ENCODE measurements around the gene NDUFS1. TPM values are rescaled to one million over a fixed set of nuclear protein-coding genes. Genes with fewer than 3 reads are reported as not detected.
A peak's percentile ranks its signal among the peaks of the same experiment; 100 is the strongest.

The NDUFS1 gene
- total and polyA plus RNA-seq, 2 of the 4 experiments (the other 2 are of a cell fraction), result 72.1 to 118 TPM

DNA sequence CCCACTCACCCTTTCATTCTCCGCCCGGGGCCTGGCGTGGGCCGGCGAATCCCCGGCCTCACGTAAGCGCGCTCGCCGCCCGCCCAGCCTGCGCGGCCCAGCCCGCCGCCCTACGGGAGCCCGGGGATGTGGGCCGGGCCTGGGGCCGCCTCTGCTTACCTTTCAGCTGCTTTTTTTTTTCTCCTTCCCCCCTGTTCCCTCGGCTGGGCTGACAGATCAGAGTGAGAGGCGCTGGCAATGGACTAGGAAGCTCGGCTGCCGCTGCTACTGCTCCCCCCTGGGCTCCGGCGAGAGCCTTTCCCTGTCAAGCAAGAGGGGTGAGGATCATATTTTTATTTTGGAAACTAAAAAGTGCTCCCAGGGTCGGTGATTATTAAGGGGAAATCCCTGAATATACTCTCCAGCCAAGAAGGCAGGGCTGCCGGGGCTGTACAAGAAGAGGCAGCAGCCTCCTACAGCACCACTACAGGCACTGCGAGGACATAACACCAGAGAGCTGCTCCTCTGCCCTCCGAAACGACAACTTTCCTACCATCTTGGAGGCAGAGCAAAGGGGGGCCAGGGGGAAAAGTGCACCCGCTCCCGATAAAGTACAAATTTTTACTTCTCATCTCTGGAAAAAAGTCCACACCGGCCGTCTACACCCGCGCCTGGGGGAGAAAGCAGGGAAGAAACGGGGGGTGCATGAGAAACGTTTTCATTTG is 73.3 kb downstream of the NDUFS1 start, which contains the start of gene INO80D (continued):
- TF ChIP-seq, protein P1, sequence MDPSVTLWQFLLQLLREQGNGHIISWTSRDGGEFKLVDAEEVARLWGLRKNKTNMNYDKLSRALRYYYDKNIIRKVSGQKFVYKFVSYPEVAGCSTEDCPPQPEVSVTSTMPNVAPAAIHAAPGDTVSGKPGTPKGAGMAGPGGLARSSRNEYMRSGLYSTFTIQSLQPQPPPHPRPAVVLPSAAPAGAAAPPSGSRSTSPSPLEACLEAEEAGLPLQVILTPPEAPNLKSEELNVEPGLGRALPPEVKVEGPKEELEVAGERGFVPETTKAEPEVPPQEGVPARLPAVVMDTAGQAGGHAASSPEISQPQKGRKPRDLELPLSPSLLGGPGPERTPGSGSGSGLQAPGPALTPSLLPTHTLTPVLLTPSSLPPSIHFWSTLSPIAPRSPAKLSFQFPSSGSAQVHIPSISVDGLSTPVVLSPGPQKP (IDR thresholded peaks at IDR 0.05; ENCODE audit: borderline replicate concordance, low read depth, low read length), result no peak
- TF ChIP-seq RAD21 (IDR thresholded peaks at IDR 0.05; ENCODE audit: low read length) (no peak; the same call in 1 of the 2 replicates), USF2 (IDR thresholded peaks at IDR 0.05; ENCODE audit: low read depth, low read length) (0 out of 2 replicates have a peak, but pooled peaks have one; percentile 7), BHLHE40 (IDR thresholded peaks at IDR 0.05; ENCODE audit: low read depth, low read length) (no peak), SMC3 (IDR thresholded peaks at IDR 0.05; ENCODE audit: low read depth, low read length) (no peak)

All from IMR-90 (cell line).